ENCODE measurements around the gene C5orf46. TPM values are rescaled to one million over a fixed set of nuclear protein-coding genes. Genes with fewer than 3 reads are reported as not detected.

C5orf46 gene
- total RNA-seq, 1 experiment from 2014 or later = not detected

DNA sequence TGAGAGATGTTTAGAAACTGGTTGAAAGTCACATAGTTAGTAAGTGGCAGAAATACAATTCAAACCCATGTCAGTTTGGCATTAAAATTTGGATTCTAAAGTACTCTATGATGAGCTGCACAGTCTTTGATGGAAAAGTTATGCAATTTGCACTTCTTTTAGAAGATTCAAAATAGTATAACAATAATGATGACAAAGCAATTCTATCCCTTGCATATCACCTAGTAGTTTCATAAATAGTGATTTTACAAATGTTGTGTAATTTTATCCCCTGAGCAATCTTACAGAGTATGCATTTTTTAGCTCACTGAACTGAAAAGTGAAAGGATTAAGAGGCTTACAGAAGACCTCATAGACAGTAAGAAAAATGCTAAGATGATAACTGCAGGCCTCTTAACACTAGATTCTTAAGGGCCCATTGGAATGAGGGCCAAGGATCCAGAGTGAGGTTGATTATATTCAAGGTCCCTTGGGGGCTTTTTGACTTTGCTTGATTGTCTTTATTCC is 3.7 kb downstream of the C5orf46 start:
- TF ChIP-seq, protein P1, sequence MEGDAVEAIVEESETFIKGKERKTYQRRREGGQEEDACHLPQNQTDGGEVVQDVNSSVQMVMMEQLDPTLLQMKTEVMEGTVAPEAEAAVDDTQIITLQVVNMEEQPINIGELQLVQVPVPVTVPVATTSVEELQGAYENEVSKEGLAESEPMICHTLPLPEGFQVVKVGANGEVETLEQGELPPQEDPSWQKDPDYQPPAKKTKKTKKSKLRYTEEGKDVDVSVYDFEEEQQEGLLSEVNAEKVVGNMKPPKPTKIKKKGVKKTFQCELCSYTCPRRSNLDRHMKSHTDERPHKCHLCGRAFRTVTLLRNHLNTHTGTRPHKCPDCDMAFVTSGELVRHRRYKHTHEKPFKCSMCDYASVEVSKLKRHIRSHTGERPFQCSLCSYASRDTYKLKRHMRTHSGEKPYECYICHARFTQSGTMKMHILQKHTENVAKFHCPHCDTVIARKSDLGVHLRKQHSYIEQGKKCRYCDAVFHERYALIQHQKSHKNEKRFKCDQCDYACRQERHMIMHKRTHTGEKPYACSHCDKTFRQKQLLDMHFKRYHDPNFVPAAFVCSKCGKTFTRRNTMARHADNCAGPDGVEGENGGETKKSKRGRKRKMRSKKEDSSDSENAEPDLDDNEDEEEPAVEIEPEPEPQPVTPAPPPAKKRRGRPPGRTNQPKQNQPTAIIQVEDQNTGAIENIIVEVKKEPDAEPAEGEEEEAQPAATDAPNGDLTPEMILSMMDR (IDR thresholded peaks at IDR 0.05; ENCODE audit: insufficient read depth in 1 of 2, low read depth in 1 of 2, low read length in 1 of 2, severe bottlenecking in 1 of 2, unreplicated experiment in 1 of 2) = no peak
- H3K4me1 ChIP-seq = peaks cover 17% of the 10 kb centered on the region
- H3K27ac Mint-ChIP-seq (ENCODE audit: unreplicated experiment) = no peak overlapping the region

DNA sequence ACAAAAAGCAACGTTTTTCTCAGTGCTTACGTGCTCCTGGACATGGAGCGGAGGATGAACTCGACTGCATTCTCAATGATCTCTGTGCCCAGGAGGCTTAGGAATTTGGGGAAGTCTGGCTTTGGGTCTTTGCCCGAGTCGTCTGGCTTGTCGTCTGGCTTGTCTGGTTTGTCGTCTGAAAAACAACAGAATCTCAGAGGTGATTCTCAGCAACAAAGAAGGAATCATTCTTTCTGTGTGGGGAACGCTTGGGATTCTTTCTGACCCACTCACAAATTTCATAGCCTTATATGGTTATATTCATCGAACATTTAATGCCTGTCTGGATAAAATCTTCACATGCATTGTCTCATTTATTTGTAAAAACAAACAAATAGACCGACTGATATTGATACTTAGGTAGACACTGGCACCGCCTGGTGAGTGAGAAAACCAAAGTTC is 4.7 kb downstream of the C5orf46 start:
- Mint-ChIP-seq H3K9me3 (ENCODE audit: unreplicated experiment) (no peaks in the 10 kb centered on the region), H3K4me1 (ENCODE audit: low read depth, unreplicated experiment) (peaks cover 8% of the 10 kb centered on the region), H3K36me3 (ENCODE audit: insufficient read depth, unreplicated experiment) (no peaks in the 10 kb centered on the region), H3K27me3 (ENCODE audit: insufficient read depth, unreplicated experiment) (no peaks in the 10 kb centered on the region), H3K27ac (ENCODE audit: unreplicated experiment) (no peak overlapping the region), H3K4me3 (ENCODE audit: unreplicated experiment) (no peak overlapping the region)
- no peaks in the 10 kb centered on the region for H3K27me3 ChIP-seq (replicated peaks; ENCODE audit: control insufficient read depth, insufficient read depth, low read length)
- H3K9me3 ChIP-seq = no peaks in the 10 kb centered on the region
- POLR2A ChIA-PET = interaction anchor here (0.6 kb wide), 2 partner anchors 64 to 649 kb away, joined by 3 to 4 read pairs; no protein-coding TSS in a partner anchor
- intact Hi-C loops (cut with micrococcal nuclease; ENCODE audit: unreplicated experiment) = no loop called here
- no TSS peak for BruUV-seq (replicated peaks)
- no peak overlapping the region for H3K4me3 ChIP-seq (ENCODE audit: low read depth, low read length)
- H3K36me3 ChIP-seq (ENCODE audit: control insufficient read depth, insufficient read depth, low read length) = no peaks in the 10 kb centered on the region
- peaks cover 13% of the 10 kb centered on the region for H3K4me1 ChIP-seq
- CTCF ChIA-PET = no interaction called here
- DNase-seq = no peak
- TF ChIP-seq, protein P1 (IDR thresholded peaks at IDR 0.05; ENCODE audit: insufficient read depth in 1 of 2, low read depth in 1 of 2, low read length in 1 of 2, severe bottlenecking in 1 of 2, unreplicated experiment in 1 of 2) = no peak

More for the DNA sequence above, 3.7 kb downstream of the C5orf46 start:
- Mint-ChIP-seq H3K27me3 (ENCODE audit: insufficient read depth, unreplicated experiment) (no peaks in the 10 kb centered on the region), H3K4me3 (ENCODE audit: unreplicated experiment) (no peak overlapping the region), H3K9me3 (ENCODE audit: unreplicated experiment) (no peaks in the 10 kb centered on the region), H3K36me3 (ENCODE audit: insufficient read depth, unreplicated experiment) (no peaks in the 10 kb centered on the region), H3K4me1 (ENCODE audit: low read depth, unreplicated experiment) (peaks cover 13% of the 10 kb centered on the region)
- Histone ChIP-seq H3K27me3 (replicated peaks; ENCODE audit: control insufficient read depth, insufficient read depth, low read length) (no peaks in the 10 kb centered on the region), H3K36me3 (ENCODE audit: control insufficient read depth, insufficient read depth, low read length) (no peaks in the 10 kb centered on the region), H3K4me3 (ENCODE audit: low read depth, low read length) (no peak overlapping the region), H3K9me3 (no peaks in the 10 kb centered on the region)
- ChIA-PET POLR2A (no interaction called here), CTCF (no interaction called here)
- DNase-seq = no peak
- intact Hi-C loops (cut with micrococcal nuclease; ENCODE audit: unreplicated experiment) = no loop called here
- BruUV-seq (replicated peaks) = no TSS peak

DNA sequence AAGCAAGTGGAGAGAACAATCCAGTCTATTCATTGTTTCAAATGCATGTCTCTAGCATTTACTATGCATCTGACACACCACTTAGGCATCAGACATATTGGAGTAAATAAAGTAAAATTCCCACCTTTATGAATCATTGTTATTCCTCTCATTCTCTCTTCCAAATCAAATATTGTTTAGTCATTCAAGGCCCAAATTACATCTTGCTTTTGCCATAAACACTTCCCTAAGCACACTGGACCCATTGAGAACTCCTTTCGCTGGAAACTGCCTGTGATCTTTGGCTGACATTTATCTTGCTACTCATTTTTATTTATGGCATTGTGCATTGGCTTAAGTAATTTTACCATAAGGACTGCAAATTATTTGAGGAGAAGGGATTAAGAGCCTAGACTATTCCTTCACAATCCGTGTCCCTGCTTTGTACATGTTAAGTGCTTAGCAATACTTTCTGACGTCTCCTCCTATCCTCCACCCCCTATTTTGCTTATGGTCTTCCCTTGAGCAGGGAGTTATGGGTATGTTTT is 7.4 kb downstream of the C5orf46 start:
- DNase-seq = no peak
- BruUV-seq (replicated peaks) = no TSS peak
- H3K9me3 ChIP-seq = no peaks in the 10 kb centered on the region
- Mint-ChIP-seq H3K27ac (ENCODE audit: unreplicated experiment) (no peak overlapping the region), H3K4me3 (ENCODE audit: unreplicated experiment) (no peak overlapping the region), H3K9me3 (ENCODE audit: unreplicated experiment) (no peaks in the 10 kb centered on the region), H3K36me3 (ENCODE audit: insufficient read depth, unreplicated experiment) (no peaks in the 10 kb centered on the region), H3K4me1 (ENCODE audit: low read depth, unreplicated experiment) (no peaks in the 10 kb centered on the region), H3K27me3 (ENCODE audit: insufficient read depth, unreplicated experiment) (no peaks in the 10 kb centered on the region)
- POLR2A ChIA-PET = no interaction called here
- H3K4me3 ChIP-seq (ENCODE audit: low read depth, low read length) = no peak overlapping the region
- TF ChIP-seq, protein P1 (IDR thresholded peaks at IDR 0.05; ENCODE audit: insufficient read depth in 1 of 2, low read depth in 1 of 2, low read length in 1 of 2, severe bottlenecking in 1 of 2, unreplicated experiment in 1 of 2) = no peak
- CTCF ChIA-PET = no interaction called here
- peaks cover 13% of the 10 kb centered on the region for H3K4me1 ChIP-seq
- H3K36me3 ChIP-seq (ENCODE audit: control insufficient read depth, insufficient read depth, low read length) = no peaks in the 10 kb centered on the region
- no peaks in the 10 kb centered on the region for H3K27me3 ChIP-seq (replicated peaks; ENCODE audit: control insufficient read depth, insufficient read depth, low read length)
- intact Hi-C loops (cut with micrococcal nuclease; ENCODE audit: unreplicated experiment) = no loop called here

All from Caco-2 (cell line).